ENCODE measurements around the gene FOXN3. TPM values are rescaled to one million over a fixed set of nuclear protein-coding genes. Genes with fewer than 3 reads are reported as not detected.

FOXN3 gene
- total RNA-seq, 2 experiments from 2014 or later, result 92.2 to 94.4 TPM

GRCh38 chr14:89190765-89191513 is 226.1 kb downstream of the FOXN3 start:
- Mint-ChIP-seq H3K4me1 (peaks cover 4% of the 10 kb centered on the region), H3K9me3 (peaks cover under 1% of the 10 kb centered on the region), H3K4me3 (no peak overlapping the region), H3K27ac (no peak overlapping the region), H3K27me3 (no peaks in the 10 kb centered on the region), H3K36me3 (ENCODE audit: low read depth) (peaks cover 22% of the 10 kb centered on the region)
- CTCF ChIA-PET, result interaction anchor here (1.0 kb wide), 1 partner anchor 13 kb away, joined by 6 read pairs; no protein-coding TSS in a partner anchor
- DNase-seq, result no peak
- POLR2A ChIA-PET, result no interaction called here

GRCh38 chr14:89188492-89188891 is 228.5 kb downstream of the FOXN3 start:
- DNase-seq, result no peak
- Mint-ChIP-seq H3K4me3 (no peak overlapping the region), H3K4me1 (peaks cover 1% of the 10 kb centered on the region), H3K27me3 (no peaks in the 10 kb centered on the region), H3K9me3 (no peaks in the 10 kb centered on the region), H3K36me3 (ENCODE audit: low read depth) (peaks cover 18% of the 10 kb centered on the region), H3K27ac (no peak overlapping the region)
- ChIA-PET CTCF (interaction anchor here (0.6 kb wide), 1 partner anchor 630 kb away, joined by 3 read pairs; no protein-coding TSS in a partner anchor), POLR2A (no interaction called here)

- H3K9me3 Mint-ChIP-seq, result no peaks in the 10 kb centered on the region
- peaks cover 18% of the 10 kb centered on the region for H3K36me3 Mint-ChIP-seq (ENCODE audit: low read depth)
- H3K4me3 Mint-ChIP-seq, result no peak overlapping the region
- ChIA-PET CTCF (interaction anchor here (1.1 kb wide), 1 partner anchor 13 kb away, joined by 3 read pairs; no protein-coding TSS in a partner anchor), POLR2A (no interaction called here)
- no peaks in the 10 kb centered on the region for H3K27me3 Mint-ChIP-seq
- H3K27ac Mint-ChIP-seq, result no peak overlapping the region
- no peak for DNase-seq
- H3K4me1 Mint-ChIP-seq, result peaks cover 1% of the 10 kb centered on the region
These were observed 229.5 kb downstream of the FOXN3 start for GRCh38 chr14:89187501-89187900.

GRCh38 chr14:89186856-89187376 is 230.1 kb downstream of the FOXN3 start:
- Mint-ChIP-seq H3K4me3 (no peak overlapping the region), H3K9me3 (no peaks in the 10 kb centered on the region), H3K27ac (no peak overlapping the region), H3K4me1 (peaks cover 1% of the 10 kb centered on the region), H3K27me3 (no peaks in the 10 kb centered on the region), H3K36me3 (ENCODE audit: low read depth) (peaks cover 18% of the 10 kb centered on the region)
- POLR2A ChIA-PET, result no interaction called here
- DNase-seq, result no peak
- CTCF ChIA-PET, result interaction anchor here (1.1 to 1.5 kb wide), 2 partner anchors 9 to 13 kb away, joined by 3 read pairs; no protein-coding TSS in a partner anchor

GRCh38 chr14:89185919-89186855 is 230.8 kb downstream of the FOXN3 start:
- Mint-ChIP-seq H3K9me3 (no peaks in the 10 kb centered on the region), H3K27ac (no peak overlapping the region), H3K27me3 (no peaks in the 10 kb centered on the region), H3K4me3 (no peak overlapping the region), H3K4me1 (peaks cover 1% of the 10 kb centered on the region), H3K36me3 (ENCODE audit: low read depth) (peaks cover 18% of the 10 kb centered on the region)
- ChIA-PET CTCF (interaction anchor here (1.5 kb wide), 2 partner anchors 8 to 9 kb away, joined by 3 to 4 read pairs; no protein-coding TSS in a partner anchor), POLR2A (no interaction called here)
- no peak for DNase-seq

- H3K4me3 Mint-ChIP-seq, result no peak overlapping the region
- CTCF ChIA-PET, result no interaction called here
- POLR2A ChIA-PET, result no interaction called here
- H3K4me1 Mint-ChIP-seq, result peaks cover 1% of the 10 kb centered on the region
- H3K9me3 Mint-ChIP-seq, result no peaks in the 10 kb centered on the region
- no peak for DNase-seq
- H3K27ac Mint-ChIP-seq, result no peak overlapping the region
- H3K27me3 Mint-ChIP-seq, result no peaks in the 10 kb centered on the region
- H3K36me3 Mint-ChIP-seq (ENCODE audit: low read depth), result peaks cover 14% of the 10 kb centered on the region
These were observed 232.1 kb downstream of the FOXN3 start for GRCh38 chr14:89184952-89185351.

- POLR2A ChIA-PET, result no interaction called here
- Mint-ChIP-seq H3K36me3 (ENCODE audit: low read depth) (peaks cover 3% of the 10 kb centered on the region), H3K4me3 (no peak overlapping the region), H3K27ac (no peak overlapping the region), H3K27me3 (no peaks in the 10 kb centered on the region), H3K4me1 (peaks cover 10% of the 10 kb centered on the region), H3K9me3 (no peaks in the 10 kb centered on the region)
- no peak for DNase-seq
- CTCF ChIA-PET, result no interaction called here
These were observed 234.7 kb downstream of the FOXN3 start for GRCh38 chr14:89182326-89182725.

- no peak for DNase-seq
- Mint-ChIP-seq H3K27me3 (no peaks in the 10 kb centered on the region), H3K36me3 (ENCODE audit: low read depth) (peaks cover 3% of the 10 kb centered on the region), H3K27ac (no peak overlapping the region), H3K4me1 (peaks cover 9% of the 10 kb centered on the region), H3K9me3 (no peaks in the 10 kb centered on the region), H3K4me3 (no peak overlapping the region)
- POLR2A ChIA-PET, result no interaction called here
- CTCF ChIA-PET, result no interaction called here
These were observed 236.5 kb downstream of the FOXN3 start for GRCh38 chr14:89180546-89180945.

GRCh38 chr14:89179891-89180404 is 237.1 kb downstream of the FOXN3 start:
- Mint-ChIP-seq H3K36me3 (ENCODE audit: low read depth) (peaks cover 4% of the 10 kb centered on the region), H3K9me3 (no peaks in the 10 kb centered on the region), H3K4me1 (peaks cover 9% of the 10 kb centered on the region), H3K27me3 (no peaks in the 10 kb centered on the region), H3K27ac (no peak overlapping the region), H3K4me3 (no peak overlapping the region)
- ChIA-PET CTCF (no interaction called here), POLR2A (no interaction called here)
- DNase-seq, result no peak

GRCh38 chr14:89178800-89179535 is 238.1 kb downstream of the FOXN3 start:
- H3K27ac Mint-ChIP-seq, result no peak overlapping the region
- no peak for DNase-seq
- CTCF ChIA-PET, result interaction anchor here (1.3 to 1.9 kb wide), 3 partner anchors 11 to 251 kb away, joined by 3 to 6 read pairs (median 4); no protein-coding TSS in a partner anchor
- H3K9me3 Mint-ChIP-seq, result no peaks in the 10 kb centered on the region
- POLR2A ChIA-PET, result no interaction called here
- H3K4me1 Mint-ChIP-seq, result peaks cover 9% of the 10 kb centered on the region
- H3K27me3 Mint-ChIP-seq, result no peaks in the 10 kb centered on the region
- peaks cover 11% of the 10 kb centered on the region for H3K36me3 Mint-ChIP-seq (ENCODE audit: low read depth)
- no peak overlapping the region for H3K4me3 Mint-ChIP-seq

- Mint-ChIP-seq H3K27ac (no peak overlapping the region), H3K4me1 (peaks cover 9% of the 10 kb centered on the region), H3K4me3 (no peak overlapping the region), H3K36me3 (ENCODE audit: low read depth) (peaks cover 11% of the 10 kb centered on the region), H3K27me3 (no peaks in the 10 kb centered on the region), H3K9me3 (no peaks in the 10 kb centered on the region)
- DNase-seq, result no peak
- ChIA-PET POLR2A (no interaction called here), CTCF (interaction anchor here (0.6 to 1.9 kb wide), 6 partner anchors 12 to 627 kb away, joined by 3 to 6 read pairs (median 3); no protein-coding TSS in a partner anchor)
These were observed 238.7 kb downstream of the FOXN3 start for GRCh38 chr14:89178376-89178775.
